HG03521 (cell line): ENCODE data around the gene SSBP2.
"Not testable (repeated sequence)": the region's sequence is repeated elsewhere in the genome, so short reads cannot be mapped to it uniquely, and the experiment has no call there.

Source experiments
- ATAC-seq: cut with Tn5 transposase; IDR thresholded peaks from one replicate; pipeline ENCODE4 v1.9.1; 2021; ENCODE audit warnings: mild to moderate bottlenecking, moderate library complexity; ENCODE audit not compliant: unreplicated experiment

Gene SSBP2

DNA sequence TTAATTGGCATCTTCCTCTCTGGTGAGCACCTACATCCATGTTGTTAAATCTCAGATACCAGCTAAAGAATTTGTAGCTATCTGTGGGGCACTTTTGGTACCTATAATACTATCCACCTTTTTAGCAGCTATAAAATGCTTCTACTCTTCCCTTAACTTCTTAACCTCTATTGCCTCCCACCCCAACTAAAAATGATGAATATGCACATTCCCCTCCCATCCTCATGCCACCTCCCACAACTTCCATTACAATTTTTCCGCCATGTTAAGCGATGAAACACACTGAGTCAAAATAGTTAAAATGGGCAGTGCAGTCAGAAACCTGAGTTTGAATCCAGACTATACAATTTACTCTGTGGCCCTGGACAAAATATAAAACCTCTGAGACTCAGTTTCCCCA, 10.1 kb downstream of the SSBP2 start:
- no peak for ATAC-seq

DNA sequence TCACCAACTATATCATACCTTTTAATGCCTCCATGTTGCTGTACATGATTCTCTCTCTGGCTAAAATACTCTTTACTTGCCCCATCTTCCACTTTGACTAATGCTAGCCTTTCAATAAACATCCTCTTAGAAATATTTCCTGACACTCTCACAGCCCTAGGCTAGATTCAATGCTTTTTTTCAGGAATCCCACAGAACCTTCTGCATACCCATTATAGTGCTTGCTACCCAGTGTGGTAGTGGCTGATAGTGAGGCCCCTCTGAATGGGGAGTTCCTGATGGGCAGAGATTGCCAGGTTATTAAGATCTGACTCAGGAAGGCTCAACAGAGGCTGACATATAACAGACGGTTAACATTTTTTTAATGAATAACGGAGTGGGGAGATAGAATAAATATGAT, 11.6 kb downstream of the SSBP2 start:
- no peak for ATAC-seq

DNA sequence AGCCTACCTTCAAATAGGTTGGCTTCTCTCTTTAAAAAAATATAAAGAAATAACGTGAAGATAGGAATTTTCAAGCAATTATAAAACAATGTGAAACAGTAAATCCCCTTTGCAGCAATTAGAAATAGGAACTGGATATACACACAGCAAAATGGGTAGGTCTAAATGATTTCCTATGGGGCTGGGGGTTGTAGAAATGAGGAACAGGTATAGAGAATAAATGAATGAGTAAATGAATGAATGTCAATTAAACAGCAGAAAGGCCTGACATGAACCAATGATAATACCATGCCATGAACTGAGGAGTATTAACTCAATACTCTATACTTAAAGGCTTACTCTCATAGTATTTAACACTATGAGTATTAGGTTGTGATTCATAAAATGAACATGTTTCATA, 21.6 kb downstream of the SSBP2 start:
- no peak for ATAC-seq

DNA sequence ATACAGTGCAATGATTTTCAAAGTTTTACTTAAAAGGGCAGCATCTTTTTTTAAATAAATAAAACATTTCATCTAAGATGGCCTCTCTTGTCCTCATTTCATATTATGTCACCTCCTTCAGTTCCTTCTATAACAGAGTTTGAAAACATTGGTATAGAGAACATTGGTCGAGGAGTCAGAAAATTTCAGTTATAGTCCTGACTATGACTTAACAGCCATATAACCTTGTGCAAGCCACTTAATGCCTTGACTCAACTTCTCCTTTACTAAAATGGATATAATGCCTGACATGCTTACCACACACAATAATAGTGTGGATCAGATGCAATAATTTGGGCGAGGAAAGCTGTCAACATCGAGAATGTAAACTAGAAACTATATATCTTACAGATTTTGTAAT, 22.6 kb downstream of the SSBP2 start:
- ATAC-seq: no peak

DNA sequence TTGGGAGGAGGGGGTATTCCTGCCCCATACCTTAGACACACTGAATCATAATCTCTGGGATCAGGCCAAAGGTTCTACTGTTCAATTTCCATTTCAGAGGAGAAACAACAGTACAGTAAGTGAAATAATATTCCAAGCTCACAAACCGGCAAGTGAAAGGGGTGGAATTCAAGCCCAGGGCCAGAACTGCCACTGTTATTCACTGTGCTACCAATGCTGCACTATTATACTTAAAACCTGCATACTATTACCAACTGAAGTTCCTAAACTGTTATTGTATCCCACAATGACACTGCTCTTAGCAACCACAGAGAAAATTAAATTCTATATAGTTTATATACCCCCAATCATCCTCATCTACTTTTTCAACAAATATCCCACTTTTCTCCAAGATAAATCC, 24.6 kb downstream of the SSBP2 start:
- no peak for ATAC-seq

DNA sequence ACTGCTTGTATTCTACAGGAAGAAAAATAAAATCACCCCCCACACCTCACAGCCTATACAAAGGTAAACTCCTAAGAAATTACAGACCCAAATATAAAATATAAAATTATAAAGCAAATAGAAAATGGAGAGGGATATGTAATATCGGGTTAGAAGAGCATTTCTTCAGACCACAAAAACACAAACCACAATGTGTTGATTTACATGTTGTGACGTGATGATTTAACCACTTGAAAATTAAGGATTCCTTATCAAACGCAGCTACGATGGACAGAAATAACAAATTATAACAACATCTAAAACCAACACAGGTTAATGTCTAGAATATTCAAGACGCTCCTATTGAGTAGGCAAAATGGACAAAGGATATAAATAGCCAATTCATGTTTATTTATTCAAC, 26.3 kb downstream of the SSBP2 start:
- no peak for ATAC-seq

DNA sequence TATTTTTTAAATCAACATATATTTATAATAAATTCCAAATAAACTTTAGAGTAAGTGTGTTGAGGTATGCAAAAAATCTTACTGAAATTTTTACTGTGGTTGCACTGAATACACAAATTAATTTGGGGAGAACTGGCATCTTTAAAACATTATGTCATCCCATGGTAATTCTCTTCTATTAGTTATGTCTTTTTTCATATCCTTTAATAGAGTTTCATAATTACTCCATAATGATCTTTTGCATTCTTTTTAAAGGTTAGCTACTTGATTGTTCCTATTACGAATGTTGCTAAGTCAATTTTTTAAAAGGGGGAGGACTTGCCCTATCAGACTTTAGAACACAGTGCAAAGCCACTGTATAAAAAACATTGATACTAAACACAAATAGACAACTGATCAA, 26.8 kb downstream of the SSBP2 start:
- no peak for ATAC-seq

DNA sequence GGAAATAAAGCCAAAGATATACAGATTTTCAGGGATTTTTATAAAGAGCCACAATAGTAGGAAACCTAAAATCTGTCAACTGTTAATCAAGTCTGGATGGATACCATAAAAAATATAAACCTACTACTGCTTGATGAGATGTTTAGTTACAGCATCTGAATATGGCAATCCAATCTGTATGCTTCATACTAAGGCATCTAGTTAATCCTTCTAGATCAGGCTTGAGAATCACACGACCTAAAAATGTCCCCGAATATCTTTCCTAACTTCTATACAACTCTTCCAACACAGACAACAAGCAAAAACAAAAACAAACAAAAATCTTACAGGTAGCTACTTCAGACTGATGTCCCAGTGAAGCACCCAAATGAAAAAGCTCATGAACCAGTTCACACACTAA, 29.8 kb downstream of the SSBP2 start:
- ATAC-seq: no peak

DNA sequence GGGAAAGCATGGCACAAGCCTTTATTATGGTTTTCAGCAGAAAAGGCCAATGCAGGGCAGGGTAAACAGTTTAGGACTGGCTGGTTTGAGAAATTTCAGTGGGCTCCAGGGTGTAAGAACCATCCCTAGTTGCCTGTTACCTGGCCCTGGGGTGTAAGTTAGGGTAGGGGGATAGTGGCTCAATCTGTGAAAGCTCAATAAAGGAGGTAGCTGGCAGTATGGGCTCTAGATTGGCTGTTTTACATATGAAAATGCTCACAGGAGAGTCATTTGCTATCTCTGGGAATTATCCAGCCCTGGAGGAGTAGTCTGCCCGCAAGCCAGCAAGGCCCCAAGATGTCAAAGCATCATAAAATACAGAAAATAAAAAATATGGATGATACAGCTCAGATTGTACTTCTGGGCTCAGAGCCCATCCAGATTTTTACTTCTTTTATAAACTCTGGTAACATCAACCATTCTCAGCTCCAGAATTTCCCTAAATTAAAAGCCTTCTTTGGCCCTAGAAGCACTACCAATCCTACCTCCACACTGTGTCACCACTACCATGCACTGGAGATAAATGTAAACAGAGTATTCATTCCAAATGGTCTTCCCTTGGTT, 31.1 kb downstream of the SSBP2 start:
- no peak for ATAC-seq

DNA sequence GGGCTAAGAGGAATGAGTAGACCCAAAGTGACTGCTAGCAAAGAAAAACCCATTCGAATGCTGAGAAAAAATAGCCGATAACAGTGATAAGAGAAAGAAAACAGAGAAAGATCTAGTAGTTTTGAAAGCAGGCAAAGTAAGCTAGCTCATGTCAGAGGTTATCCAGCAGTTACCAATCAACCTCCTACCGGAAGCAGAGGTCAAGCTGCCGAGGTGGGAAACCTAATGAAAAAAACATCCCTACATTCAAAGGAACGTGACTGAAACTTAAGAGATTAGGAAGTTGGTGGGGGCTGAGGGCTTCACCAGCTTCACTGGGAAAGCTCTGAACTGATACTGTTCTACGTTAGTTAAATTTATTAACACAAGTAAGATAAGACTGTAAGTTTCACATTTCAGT, 32.6 kb downstream of the SSBP2 start:
- no peak for ATAC-seq

DNA sequence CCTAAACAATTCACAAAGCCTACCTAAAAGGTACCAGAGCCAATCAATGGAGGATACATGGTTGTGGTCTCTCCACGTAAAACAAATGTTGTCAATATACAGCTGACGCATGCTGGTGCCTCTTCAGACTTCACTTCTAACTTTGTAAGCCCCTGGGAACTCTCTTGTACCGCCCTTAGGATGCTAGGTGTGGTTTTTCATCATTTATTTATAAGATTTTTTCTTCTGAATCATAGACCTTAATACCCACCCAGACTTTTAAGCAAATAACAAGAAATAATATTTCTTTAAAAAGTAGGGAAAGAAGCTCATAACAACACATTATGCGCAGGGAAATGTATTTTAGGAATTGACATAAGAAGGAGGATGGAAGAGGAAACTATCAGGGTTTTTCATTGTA, 33.0 kb downstream of the SSBP2 start:
- no peak for ATAC-seq

DNA sequence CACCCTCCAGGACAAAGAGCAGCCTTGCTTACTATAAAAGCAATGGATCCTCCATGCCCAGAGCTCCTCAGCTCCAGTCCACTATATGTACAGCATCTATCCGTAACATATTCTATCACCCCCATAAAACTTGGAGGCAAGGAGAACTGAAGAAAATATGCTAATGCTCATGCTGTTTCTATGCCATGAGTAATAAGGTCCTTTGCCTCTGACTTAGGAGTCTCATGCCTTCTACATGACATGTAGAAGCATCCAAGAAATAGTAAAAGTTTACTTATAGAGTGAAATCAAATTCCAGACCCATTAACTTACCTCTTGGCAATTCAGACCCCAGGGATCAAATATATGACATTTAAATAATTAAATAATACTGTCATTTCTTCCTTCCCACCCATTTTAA, 33.7 kb downstream of the SSBP2 start:
- no peak for ATAC-seq

DNA sequence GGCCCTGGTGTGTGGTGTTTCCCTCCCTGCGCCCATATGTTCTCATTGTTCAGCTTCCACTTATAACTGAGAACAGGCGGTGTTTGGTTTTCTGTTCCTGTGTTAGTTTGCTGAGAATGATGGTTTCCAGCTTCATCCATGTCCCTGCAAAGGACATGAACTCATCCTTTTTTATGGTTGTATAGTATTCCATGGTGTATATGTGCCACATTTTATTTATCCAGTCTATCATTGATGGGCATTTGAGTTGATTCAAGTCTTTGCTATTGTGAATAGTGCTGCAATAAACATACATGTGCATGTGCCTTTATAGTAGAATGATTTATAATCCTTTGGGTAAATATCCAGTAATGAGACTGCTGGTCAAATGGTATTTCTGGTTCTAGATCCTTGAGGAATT, 36.8 kb downstream of the SSBP2 start:
- ATAC-seq: not testable (repeated sequence)

DNA sequence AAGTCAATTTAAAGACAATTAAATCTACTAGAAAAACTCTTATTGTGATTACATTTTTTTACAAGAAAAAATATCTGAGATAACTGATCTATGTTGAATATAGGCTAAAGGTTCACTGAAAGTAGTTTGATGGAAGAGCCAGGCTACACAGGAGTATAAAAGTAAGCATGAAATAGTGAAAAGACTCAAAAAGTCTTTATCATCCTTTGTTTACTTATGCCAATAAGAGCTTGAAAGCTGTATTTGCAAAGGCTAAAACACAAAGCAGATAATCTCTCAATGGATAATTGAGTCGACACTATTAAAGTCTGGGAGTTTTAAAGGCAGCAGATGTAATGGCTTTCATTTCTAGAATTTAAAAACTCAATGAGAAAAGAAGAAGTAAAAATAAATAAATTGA, 42.0 kb downstream of the SSBP2 start:
- ATAC-seq: no peak

DNA sequence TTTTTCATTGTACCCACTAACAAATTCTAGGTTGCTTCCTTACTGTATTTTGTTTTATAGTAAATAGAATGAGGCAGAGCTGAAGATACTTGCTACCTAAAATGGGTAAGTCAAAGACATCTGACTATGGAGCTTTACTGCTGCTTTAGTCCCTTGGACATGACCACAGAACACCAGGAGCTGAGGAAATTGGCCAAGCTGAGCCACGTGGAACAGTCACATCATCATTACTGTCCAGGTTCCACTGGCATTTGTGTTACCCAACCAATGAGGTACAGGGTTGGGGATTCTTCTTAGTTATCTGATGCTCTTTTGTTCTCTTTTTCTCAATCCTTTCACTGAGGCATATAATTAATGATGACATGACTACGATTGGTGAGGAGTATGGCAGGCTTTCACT, 47.1 kb downstream of the SSBP2 start:
- no peak for ATAC-seq

DNA sequence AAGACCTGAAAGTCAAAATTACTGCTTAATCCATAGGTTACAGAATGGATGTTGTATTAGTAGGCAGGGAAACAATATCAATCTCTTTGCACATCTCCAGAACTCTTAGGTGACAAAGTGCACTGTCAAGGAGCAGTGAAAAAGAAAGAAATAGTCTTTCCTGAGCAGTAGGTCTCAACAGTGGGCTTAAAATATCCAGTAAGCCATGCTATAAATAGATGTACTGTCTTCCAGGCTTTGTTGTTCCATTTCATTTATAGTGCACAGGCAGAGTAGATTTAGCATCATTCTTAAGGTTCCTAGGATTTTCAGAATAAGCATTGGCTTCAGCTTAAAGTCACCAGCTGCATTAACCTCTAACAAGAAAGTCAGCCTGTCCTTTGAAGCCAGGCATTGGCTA, 50.7 kb downstream of the SSBP2 start:
- no peak for ATAC-seq

DNA sequence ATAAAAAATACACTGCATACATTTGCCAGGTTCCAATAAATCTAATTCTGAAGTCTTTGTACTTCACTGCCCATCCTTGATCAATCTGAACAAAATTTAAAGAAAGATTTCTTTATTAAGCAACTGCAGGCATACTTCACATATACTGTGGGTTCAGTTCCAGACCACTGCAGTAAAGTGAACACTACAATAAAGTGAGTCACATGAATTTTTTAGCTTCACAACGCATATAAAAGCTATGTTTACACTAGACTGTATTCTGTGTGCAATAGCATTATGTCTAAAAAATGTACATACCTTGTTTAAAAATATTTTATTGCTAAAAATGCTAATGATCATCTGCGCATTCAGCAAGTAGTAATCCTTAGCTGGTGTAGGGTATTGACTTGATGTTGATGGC, 52.1 kb downstream of the SSBP2 start:
- no peak for ATAC-seq

DNA sequence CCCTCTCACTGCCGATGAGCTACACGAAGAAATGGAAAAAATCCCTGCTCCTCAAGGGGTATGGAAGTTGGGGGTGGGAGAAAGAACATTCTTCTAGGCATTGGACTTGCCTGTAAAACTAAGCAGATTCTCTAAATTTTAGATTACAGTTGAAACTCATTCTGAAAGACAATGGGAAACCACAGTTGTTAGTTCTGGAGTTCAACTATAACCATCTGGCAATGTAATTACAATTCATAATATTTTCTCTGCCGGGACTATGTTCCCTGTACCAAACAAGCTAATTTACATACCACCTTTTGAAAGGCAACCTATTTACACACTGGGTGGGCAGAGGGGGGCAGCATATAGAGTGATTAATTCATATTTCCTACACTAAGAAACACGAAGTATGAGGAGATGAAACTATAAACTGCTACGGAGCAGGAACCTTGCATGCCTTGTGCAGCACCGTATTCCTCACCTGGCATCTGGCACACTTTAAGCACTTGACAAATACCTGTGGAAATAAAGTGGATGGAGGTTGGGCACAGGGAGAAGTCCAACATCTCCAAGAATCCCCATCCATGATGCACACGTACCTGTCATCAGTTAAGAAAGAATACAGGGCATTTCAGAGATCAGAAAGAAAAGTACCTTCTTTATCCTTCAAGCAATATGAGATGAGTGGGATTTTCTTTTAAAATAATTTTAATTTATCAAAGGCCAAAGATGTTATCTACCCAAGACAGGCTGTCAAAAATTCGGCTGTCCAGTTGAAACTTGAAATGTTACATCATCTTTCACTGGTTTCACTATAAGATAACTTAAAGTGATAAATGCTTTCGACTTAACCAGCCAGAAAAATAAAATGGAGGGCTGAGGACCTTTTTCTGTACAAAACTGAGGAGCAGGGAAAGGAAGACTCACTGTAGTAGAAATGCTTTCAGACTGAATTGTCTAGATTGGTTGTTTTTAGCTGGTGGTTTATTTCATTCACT, 54.2 kb downstream of the SSBP2 start:
- ATAC-seq: no peak

DNA sequence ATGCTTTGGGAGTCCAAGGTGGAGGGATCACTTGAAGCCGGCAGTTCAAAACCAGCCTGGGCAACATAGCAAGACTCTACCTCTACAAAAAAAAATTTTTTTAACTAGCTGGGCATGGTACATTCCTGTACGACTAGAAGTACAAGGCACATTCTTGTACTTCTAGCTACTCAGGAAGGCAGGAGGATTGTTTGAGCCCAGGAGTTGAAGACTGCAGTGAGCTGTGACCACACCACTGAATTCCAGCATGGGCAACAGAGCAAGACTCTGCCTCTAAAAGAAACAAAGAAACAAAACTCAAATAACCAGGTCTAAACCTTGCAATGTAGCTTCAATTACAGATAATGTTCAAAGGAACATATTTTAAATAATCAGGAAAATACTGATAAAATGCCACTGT, 56.2 kb downstream of the SSBP2 start:
- ATAC-seq: no peak

DNA sequence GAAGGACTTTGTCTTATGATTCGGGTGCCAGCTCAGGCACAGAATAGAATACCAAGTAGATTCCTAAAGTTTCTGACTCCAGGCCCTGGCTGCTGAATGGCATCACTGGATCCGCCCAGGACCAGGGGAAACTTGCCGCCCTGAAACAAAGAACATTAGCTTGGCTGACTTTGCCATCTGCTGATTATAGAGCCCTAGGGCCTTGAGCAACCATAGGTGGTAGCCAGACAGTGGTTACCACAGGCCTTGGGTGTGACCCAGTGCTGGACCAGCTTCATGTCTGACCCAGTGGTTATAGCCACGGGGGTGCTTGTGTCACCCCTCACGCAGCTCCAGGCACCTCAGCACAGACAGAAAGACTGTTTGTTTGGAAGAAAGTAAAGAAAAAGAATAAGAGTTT, 62.7 kb downstream of the SSBP2 start:
- ATAC-seq: no peak

DNA sequence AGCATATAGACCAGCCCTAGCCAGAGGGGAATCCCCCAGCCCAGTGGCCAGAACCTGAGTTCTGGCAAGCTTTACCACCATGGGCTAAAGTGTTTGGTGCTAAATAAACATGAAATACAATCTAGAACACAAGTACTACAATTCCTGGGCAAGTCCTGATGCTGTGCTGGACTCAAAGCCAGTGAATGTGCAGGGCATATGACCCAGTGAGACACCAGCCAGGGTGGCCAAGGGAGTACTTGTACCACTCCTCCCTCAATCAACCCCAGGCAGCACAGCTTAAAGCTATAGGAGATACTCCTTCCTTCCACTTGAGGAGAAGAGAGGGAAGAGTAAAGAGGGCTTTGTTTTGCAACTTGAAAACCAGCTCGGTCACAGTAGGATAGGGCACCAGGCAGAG, 63.6 kb downstream of the SSBP2 start:
- no peak for ATAC-seq

DNA sequence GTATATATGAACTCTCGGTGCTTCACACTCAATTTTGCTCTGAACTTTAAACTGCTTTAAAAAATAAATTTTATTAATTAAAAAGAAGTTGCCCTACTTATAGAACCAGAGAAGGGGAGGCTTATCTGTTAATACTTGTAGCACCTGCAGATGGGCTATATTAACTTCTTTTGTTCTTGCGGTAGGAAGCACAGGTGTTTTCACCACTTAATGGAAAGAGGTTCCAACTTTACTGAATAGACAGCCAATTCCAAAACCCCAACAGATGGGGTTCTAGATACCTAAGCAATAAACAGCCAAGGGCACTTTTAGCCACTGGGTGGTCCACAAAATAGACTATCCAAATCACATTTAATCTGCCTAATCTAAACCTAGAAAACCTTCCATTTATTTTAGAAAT, 65.4 kb downstream of the SSBP2 start:
- no peak for ATAC-seq

DNA sequence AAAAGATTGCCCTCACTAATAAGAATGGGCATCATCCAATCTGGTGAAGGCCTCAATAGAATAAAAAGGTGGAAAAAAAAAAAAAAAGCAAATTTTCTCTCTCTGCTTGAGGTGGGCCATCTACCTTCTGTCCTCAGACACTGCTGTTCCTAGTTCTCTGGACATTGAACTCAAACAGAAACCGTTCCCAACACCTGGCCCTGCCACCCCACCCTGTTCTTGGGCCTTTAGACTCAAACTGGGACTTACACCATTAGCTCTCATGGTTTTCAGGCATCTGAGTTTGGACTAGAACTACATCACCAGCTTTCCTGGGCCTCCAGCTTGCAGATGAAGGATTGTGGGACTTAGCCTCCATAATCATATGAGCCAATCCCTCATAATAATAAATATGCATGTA, 71.0 kb downstream of the SSBP2 start:
- ATAC-seq: no peak
